ENCODE results near the gene SAPCD2. TPM values are rescaled to one million over a fixed set of nuclear protein-coding genes. Genes with fewer than 3 reads are reported as not detected.

SAPCD2 gene
- total and polyA plus RNA-seq, 2 experiments from 2014 or later, result 13.4 to 60.3 TPM

DNA sequence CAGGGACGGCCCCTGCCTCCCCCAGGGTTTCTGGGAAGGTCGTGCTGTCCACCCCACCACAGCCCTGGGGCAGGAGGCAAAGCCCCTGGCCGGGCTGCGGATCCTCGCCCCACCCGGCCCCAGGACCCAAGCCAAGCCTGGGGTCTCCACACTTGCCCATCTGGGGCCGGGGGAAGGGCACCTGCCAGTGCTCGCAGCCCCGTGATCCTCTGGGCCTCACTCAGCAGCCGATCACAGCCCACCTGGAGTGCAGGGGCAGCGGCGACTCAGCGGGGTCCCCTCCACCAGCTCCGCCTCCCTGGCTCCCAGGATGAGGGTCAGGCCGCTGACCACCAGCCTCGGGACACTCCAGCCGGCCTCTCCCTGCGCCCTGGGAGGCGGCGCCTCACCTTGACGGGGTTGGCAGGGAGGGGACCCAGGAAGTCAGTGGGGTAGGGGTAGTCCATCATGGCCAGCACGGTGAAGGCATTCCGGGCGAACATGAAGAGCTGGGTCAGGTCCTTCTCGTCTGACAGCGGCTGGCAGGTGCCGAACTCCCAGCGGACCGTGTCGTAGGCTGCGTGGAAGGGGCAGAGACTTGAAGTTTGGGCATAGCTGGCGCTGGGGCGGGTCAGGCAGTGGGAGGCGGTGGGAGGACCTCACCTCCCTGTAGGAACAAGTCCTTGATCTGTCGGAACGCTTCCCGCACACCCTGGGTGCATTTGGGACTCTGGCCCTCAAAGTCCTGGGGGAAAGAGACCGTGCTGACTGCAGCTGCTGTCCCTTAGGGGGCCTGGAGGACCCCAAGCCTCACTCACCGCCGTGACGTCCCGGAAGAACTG, 42.4 kb upstream of the SAPCD2 start (continued):
- TF ChIP-seq, protein P1, sequence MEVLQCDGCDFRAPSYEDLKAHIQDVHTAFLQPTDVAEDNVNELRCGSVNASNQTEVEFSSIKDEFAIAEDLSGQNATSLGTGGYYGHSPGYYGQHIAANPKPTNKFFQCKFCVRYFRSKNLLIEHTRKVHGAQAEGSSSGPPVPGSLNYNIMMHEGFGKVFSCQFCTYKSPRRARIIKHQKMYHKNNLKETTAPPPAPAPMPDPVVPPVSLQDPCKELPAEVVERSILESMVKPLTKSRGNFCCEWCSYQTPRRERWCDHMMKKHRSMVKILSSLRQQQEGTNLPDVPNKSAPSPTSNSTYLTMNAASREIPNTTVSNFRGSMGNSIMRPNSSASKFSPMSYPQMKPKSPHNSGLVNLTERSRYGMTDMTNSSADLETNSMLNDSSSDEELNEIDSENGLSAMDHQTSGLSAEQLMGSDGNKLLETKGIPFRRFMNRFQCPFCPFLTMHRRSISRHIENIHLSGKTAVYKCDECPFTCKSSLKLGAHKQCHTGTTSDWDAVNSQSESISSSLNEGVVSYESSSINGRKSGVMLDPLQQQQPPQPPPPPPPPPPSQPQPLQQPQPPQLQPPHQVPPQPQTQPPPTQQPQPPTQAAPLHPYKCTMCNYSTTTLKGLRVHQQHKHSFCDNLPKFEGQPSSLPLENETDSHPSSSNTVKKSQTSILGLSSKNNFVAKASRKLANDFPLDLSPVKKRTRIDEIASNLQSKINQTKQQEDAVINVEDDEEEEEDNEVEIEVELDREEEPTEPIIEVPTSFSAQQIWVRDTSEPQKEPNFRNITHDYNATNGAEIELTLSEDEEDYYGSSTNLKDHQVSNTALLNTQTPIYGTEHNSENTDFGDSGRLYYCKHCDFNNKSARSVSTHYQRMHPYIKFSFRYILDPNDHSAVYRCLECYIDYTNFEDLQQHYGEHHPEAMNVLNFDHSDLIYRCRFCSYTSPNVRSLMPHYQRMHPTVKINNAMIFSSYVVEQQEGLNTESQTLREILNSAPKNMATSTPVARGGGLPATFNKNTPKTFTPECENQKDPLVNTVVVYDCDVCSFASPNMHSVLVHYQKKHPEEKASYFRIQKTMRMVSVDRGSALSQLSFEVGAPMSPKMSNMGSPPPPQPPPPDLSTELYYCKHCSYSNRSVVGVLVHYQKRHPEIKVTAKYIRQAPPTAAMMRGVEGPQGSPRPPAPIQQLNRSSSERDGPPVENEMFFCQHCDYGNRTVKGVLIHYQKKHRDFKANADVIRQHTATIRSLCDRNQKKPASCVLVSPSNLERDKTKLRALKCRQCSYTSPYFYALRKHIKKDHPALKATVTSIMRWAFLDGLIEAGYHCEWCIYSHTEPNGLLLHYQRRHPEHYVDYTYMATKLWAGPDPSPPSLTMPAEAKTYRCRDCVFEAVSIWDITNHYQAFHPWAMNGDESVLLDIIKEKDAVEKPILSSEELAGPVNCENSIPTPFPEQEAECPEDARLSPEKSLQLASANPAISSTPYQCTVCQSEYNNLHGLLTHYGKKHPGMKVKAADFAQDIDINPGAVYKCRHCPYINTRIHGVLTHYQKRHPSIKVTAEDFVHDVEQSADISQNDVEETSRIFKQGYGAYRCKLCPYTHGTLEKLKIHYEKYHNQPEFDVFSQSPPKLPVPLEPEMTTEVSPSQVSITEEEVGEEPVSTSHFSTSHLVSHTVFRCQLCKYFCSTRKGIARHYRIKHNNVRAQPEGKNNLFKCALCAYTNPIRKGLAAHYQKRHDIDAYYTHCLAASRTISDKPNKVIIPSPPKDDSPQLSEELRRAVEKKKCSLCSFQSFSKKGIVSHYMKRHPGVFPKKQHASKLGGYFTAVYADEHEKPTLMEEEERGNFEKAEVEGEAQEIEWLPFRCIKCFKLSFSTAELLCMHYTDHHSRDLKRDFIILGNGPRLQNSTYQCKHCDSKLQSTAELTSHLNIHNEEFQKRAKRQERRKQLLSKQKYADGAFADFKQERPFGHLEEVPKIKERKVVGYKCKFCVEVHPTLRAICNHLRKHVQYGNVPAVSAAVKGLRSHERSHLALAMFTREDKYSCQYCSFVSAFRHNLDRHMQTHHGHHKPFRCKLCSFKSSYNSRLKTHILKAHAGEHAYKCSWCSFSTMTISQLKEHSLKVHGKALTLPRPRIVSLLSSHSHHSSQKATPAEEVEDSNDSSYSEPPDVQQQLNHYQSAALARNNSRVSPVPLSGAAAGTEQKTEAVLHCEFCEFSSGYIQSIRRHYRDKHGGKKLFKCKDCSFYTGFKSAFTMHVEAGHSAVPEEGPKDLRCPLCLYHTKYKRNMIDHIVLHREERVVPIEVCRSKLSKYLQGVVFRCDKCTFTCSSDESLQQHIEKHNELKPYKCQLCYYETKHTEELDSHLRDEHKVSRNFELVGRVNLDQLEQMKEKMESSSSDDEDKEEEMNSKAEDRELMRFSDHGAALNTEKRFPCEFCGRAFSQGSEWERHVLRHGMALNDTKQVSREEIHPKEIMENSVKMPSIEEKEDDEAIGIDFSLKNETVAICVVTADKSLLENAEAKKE (CRISPR knock-in tag; IDR thresholded peaks at IDR 0.05), result no peak
- TF ChIP-seq STAT1 (IDR thresholded peaks at IDR 0.05; ENCODE audit: unreplicated experiment), result no peak

DNA sequence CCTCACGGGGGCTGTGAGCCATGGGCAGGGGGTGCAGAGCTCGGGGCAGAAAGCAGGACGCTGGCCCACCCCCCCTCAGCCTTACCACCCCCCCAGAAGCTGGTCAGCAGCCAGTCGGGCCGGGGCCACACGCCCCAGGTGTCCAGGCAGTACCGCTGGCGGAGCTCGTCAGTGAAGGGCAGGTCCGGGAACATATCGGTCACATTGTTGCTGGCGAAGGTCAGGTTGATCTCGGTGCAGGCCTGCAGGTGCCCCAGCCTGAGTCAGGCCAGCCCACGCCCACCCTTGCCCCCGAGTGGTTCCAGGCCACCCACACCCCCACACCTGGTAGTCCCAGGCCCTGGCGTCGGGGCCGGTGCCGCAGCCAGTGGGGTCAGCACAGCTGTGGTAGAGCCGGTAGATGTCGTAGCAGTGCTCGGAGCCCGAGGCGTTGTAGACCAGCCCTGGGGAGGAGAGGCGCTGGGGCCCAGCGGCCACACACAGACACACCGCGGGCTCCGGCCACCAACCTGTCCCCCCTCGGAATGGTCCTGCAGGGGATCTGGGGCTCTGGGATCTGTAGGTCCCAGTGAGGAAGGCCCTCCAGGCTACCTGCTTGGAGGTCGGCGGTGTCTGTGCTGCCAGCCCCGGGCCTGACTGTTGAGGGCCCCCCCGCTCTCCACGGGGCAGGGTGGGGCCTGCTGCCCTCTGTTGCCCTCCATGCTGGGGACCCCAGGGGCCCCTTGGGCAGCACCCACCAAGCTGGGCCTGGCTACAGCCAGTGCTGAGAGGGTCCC, 41.6 kb upstream of the SAPCD2 start:
- H3K4me1 Mint-ChIP-seq, result no peaks in the 10 kb centered on the region
- ATAC-seq, result no peak
- H2AFZ ChIP-seq, result no peak overlapping the region
- TF ChIP-seq, protein P1 (CRISPR knock-in tag; IDR thresholded peaks at IDR 0.05), result no peak
- no peak for TF ChIP-seq ZNF114 (CRISPR knock-in tag; IDR thresholded peaks at IDR 0.05)
- no peak for TF ChIP-seq ZNF331 (CRISPR knock-in tag; IDR thresholded peaks at IDR 0.05; ENCODE audit: low read depth)
- DNase-seq (ENCODE audit: low spot score), result no peak
- H3K36me3 ChIP-seq (ENCODE audit: insufficient read depth), result no peaks in the 10 kb centered on the region
- H3K79me2 ChIP-seq (replicated peaks; ENCODE audit: insufficient read depth), result no peaks in the 10 kb centered on the region
- H3K9me2 ChIP-seq (ENCODE audit: insufficient read depth), result no peaks in the 10 kb centered on the region
- no peak overlapping the region for H3K4me2 ChIP-seq
- no peaks in the 10 kb centered on the region; the same call in 1 of the 2 replicates for H3K4me1 ChIP-seq (ENCODE audit: insufficient read depth)
- no peak overlapping the region for H3K4me3 Mint-ChIP-seq
- 0 out of 3 replicates have a peak, but pooled peaks cover 3% of the 10 kb centered on the region for H3K36me3 Mint-ChIP-seq (ENCODE audit: low read depth)
- peaks cover 23% of the 10 kb centered on the region for H3K27me3 Mint-ChIP-seq (ENCODE audit: insufficient read depth, low read depth, poor library complexity)
- no peak overlapping the region for H3K27ac Mint-ChIP-seq
- H3F3A ChIP-seq (replicated peaks; ENCODE audit: low read depth), result no peaks in the 10 kb centered on the region
- H3K27me3 ChIP-seq (ENCODE audit: insufficient read depth), result peaks cover 42% of the 10 kb centered on the region
- H4K20me1 ChIP-seq (replicated peaks; ENCODE audit: insufficient read depth), result no peaks in the 10 kb centered on the region
- H3K27ac ChIP-seq (ENCODE audit: low read depth), result no peak overlapping the region
- no peaks in the 10 kb centered on the region for H3K9me3 Mint-ChIP-seq
- no peak overlapping the region for H3K4me3 ChIP-seq
